Measurements from ENCODE around the gene ZFP36L2. TPM values are rescaled to one million over a fixed set of nuclear protein-coding genes. Genes with fewer than 3 reads are reported as not detected.

Gene ZFP36L2
- total RNA-seq, 1 experiment from 2014 or later = 105 TPM

DNA sequence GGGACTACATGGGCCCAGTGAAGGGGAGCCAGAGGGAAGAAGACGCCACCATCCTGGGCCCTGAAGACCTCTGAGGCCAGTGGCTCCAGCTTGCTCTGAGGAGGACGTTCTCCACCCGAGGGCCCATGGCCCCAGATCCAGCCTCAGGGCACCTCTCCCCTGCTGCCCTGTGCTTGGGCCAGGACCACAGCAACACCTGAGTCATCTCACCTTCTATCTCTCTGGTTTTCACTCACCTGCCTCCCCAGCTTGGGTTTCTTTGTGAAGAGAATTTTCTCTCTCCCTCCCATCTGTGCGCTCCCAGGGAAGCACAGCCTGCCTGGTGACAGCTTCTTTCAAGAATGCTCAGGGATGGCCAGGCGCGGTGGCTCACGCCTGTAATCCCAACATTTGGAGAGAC, 19.8 kb downstream of the ZFP36L2 start:
- no peaks in the 10 kb centered on the region; a peak in 1 of 7 replicates for H3K36me3 Mint-ChIP-seq (ENCODE audit: insufficient read depth in 1 of 3, low read depth in 3 of 3)
- Histone ChIP-seq H3K9ac (ENCODE audit: extremely low read depth, insufficient read length, low read length) (no peak overlapping the region), H2BK120ac (ENCODE audit: low read depth, low read length, poor library complexity, severe bottlenecking) (no peak overlapping the region), H3K27me3 (ENCODE audit: insufficient read depth, low read length) (no peaks in the 10 kb centered on the region), H3K4me2 (ENCODE audit: insufficient read depth, insufficient read length, low read length) (no peak overlapping the region), H3K23ac (ENCODE audit: insufficient read length, low read depth, low read length) (no peak overlapping the region), H3K18ac (ENCODE audit: insufficient read length, low read depth, low read length) (no peak overlapping the region), H3K14ac (ENCODE audit: insufficient read depth, low read length) (no peak overlapping the region), H3K9me3 (ENCODE audit: control insufficient read depth, low read depth, low read length) (no peaks in the 10 kb centered on the region), H3T11ph (ENCODE audit: low read length) (no peak overlapping the region), H3K27ac (ENCODE audit: insufficient read length, low read depth, low read length) (no peak overlapping the region), H4K8ac (replicated peaks; ENCODE audit: insufficient read length, low read depth, low read length) (no peak overlapping the region), H3K4ac (ENCODE audit: low read depth, low read length) (no peak overlapping the region), H4K20me1 (ENCODE audit: control insufficient read depth, insufficient read depth, insufficient read length) (no peaks in the 10 kb centered on the region), H4K91ac (ENCODE audit: insufficient read length, low read depth, low read length) (no peak overlapping the region), H2AK5ac (ENCODE audit: insufficient read length, low read length) (no peak overlapping the region), H2BK12ac (ENCODE audit: insufficient read length, low read depth, low read length) (no peak overlapping the region), H2BK5ac (ENCODE audit: insufficient read length, low read length) (no peak overlapping the region), H3K79me2 (ENCODE audit: insufficient read depth, low read length) (no peaks in the 10 kb centered on the region), H3K4me1 (ENCODE audit: insufficient read depth, low read length) (no peaks in the 10 kb centered on the region; the same call in 1 of the 2 replicates), H2BK15ac (ENCODE audit: low read depth, low read length) (no peak overlapping the region), H3K56ac (ENCODE audit: insufficient read length, low read depth, low read length) (no peak overlapping the region), H3K79me1 (ENCODE audit: insufficient read depth, low read depth, low read length, poor library complexity, severe bottlenecking) (no peaks in the 10 kb centered on the region), H2BK20ac (ENCODE audit: low read depth, low read length, poor library complexity, severe bottlenecking) (no peak overlapping the region), H4K5ac (ENCODE audit: insufficient read length, low read depth, low read length) (no peak overlapping the region), H2AFZ (ENCODE audit: low read length) (no peak overlapping the region), H3K23me2 (ENCODE audit: insufficient read length, low read depth, low read length, poor library complexity, severe bottlenecking) (no peaks in the 10 kb centered on the region)
- no peak for DNase-seq
- no peaks in the 10 kb centered on the region for H3K27me3 Mint-ChIP-seq (ENCODE audit: low read depth)
- TF ChIP-seq, protein P1, sequence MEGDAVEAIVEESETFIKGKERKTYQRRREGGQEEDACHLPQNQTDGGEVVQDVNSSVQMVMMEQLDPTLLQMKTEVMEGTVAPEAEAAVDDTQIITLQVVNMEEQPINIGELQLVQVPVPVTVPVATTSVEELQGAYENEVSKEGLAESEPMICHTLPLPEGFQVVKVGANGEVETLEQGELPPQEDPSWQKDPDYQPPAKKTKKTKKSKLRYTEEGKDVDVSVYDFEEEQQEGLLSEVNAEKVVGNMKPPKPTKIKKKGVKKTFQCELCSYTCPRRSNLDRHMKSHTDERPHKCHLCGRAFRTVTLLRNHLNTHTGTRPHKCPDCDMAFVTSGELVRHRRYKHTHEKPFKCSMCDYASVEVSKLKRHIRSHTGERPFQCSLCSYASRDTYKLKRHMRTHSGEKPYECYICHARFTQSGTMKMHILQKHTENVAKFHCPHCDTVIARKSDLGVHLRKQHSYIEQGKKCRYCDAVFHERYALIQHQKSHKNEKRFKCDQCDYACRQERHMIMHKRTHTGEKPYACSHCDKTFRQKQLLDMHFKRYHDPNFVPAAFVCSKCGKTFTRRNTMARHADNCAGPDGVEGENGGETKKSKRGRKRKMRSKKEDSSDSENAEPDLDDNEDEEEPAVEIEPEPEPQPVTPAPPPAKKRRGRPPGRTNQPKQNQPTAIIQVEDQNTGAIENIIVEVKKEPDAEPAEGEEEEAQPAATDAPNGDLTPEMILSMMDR (conservative IDR thresholded peaks at IDR 0.05) = no peak
- no peak overlapping the region for H3K27ac Mint-ChIP-seq
- H3K4me1 Mint-ChIP-seq = peaks cover 14 to 31% of the 10 kb centered on the region in 2 experiments
- H3K9me3 Mint-ChIP-seq = no peaks in the 10 kb centered on the region
- no CpG with 5 or more reads among the region's 7 CpGs for WGBS (ENCODE audit: extremely low coverage, insufficient read length, low lambda C conversion rate)
- H3K4me3 Mint-ChIP-seq = no peak overlapping the region
